M059J (cell line): ENCODE measurements around the gene MLEC. TPM values are rescaled to one million over a fixed set of nuclear protein-coding genes. Genes with fewer than 3 reads are reported as not detected.

Experiments used
- DNase-seq: peaks from one replicate; pipeline ENCODE4 v3.0.0-alpha.2; 2012; ENCODE audit warnings: low read depth
- total RNA-seq: library from RNA; depleted of rRNA; stranded (reverse); fragments of >200 nt; shearing (Covaris generic); gene quantifications from 2 replicates; pipeline ENCODE4 v1.2.3, GENCODE V29; 2014

The MLEC gene
- total RNA-seq, 1 experiment from 2014 or later: 148 TPM

GRCh38 chr12:120692524-120693033, 5.6 kb downstream of the MLEC start:
- peak; percentile 80 for DNase-seq

DNA sequence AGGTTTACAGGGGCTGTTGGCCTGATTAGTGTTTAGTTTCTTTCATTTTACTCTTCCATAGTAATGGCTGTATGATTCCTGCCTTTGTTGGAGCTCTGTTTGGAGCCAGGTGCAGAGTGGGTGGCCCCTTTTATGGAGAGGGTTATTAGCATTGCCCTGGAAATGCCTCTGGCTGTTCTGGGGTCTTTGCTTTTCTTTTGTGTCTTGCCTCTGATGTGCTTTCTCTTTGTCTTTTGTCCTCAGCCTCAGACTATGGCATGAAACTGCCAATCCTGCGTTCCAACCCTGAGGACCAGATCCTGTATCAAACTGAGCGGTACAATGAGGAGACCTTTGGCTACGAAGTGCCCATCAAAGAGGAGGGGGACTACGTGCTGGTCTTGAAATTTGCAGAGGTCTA, 6.9 kb downstream of the MLEC start:
- no peak for DNase-seq

GRCh38 chr12:120696626-120697025, 9.7 kb downstream of the MLEC start:
- DNase-seq: no peak

DNA sequence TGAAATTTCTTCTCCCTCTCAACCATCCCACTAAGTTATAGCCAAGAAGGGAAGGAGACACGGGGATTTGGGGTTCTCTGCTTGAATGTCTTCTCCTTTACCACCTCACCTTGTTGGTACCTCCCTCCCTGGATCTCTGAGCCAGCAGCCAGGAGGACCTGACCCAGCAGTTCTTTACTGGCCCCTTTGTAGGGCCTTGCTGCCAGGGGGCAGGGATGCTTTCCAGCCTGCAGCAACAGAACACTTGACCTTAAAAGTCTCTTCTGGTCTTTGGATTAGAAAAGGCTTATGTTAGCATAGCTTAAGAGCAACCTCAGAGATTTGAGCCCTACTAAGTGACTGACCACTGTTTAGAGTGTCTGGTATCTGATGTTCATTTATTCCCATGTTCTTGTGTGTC, 10.4 kb downstream of the MLEC start:
- no peak for DNase-seq

DNA sequence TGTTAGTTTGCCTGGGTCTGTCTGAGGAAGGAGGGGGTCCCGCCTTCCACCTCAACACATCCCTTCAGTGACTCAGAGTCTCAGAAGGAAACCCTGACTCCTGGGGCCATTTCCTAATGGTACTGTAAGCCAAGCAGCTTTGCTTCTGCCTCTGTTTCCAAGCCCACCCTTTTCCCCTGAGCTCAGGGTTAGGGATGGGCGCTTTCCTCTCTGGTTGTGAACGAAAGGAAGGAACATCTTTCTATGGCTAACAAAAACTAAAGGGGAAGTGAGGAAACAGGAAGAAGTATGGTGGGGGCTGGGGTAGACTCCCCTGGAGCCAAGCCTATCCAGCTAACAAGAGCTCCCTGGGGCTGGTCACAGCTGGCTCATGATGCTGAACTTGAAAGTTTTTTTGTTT, 11.7 kb downstream of the MLEC start:
- DNase-seq: no peak

- DNase-seq: no peak
Measured at GRCh38 chr12:120699553-120699952, 12.6 kb downstream of the MLEC start.

DNA sequence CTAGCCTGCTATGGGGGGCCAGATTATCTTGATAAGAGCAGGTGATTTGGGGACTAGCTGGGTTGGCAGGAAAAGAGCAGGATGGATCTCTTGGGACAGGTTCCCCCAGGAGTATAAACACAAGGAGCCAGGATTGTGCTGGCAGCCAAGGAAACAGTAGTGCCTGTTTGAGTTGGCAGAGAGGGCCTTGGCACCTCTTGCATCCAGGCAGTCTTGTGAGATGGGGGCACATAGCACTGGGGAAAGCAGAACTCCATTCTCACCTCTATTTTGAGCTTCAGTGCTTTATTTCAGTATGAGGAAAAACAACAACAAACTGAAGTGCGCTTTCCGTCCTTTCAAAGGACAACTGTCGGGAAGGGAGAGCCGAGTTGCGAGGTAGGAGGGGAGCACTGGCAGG, 13.9 kb downstream of the MLEC start:
- no peak for DNase-seq

DNA sequence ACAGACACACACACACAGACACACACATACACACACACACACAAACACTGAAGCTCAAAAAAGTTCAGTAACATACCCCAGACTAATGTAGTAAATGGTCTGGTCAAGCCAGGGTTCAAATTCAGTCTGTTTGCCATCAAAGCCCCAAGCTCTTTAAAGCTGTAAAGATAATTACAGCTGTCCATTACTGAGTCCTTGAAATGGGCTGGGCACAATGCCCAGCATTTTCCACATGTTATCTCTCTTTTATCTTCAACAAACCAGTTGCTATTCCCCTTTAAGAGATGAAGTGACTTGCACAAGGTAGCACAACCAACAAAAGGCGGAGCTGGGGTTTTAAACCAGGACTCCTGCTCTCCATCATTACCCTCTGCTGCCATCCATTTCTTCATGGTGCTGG, 15.7 kb downstream of the MLEC start:
- peak; percentile 30 for DNase-seq

DNA sequence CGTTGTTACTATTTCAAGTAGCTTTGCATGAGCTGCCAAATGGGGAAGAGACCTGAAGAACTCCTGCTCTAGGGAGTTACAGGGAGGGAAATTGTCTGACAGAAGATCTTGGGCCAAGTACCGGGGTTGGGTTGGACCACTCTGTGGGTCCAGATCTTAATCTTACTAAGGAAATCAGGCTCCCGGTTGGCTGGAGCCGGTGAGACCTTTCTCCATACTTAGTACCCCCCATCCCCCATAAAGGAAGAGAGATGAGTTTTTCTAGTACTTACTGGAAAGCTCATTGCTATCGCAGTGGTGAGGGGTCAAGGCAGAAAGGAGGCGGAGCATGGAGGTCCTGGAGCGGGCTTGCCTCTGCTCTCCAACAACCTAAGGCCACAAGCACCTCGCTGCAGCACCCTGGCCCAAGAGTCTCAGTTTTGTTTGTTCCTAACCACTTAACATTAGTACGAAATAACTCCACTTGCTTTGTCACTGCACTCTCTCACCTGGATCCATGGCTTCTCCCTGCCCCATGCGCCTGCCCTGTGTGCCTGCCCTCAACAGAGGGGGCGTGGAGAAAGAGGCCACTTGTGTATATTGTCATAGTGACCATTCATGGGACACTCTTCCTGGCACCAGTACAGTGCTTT, 16.5 kb downstream of the MLEC start:
- no peak for DNase-seq

- no peak for DNase-seq
Measured at GRCh38 chr12:120705618-120706017, 18.7 kb downstream of the MLEC start.

- peak; percentile 20 for DNase-seq
Measured at GRCh38 chr12:120706029-120706428, 19.1 kb downstream of the MLEC start.

GRCh38 chr12:120708651-120709050, 21.7 kb downstream of the MLEC start:
- DNase-seq: no peak

GRCh38 chr12:120710031-120710804, 23.3 kb downstream of the MLEC start, which contains the start of gene UNC119B:
Gene UNC119B, plus strand, starts transcription at chr12:120710458. Its CDS starts 17 bp downstream, at chr12:120710475.
- DNase-seq: peak; percentile 59

DNA sequence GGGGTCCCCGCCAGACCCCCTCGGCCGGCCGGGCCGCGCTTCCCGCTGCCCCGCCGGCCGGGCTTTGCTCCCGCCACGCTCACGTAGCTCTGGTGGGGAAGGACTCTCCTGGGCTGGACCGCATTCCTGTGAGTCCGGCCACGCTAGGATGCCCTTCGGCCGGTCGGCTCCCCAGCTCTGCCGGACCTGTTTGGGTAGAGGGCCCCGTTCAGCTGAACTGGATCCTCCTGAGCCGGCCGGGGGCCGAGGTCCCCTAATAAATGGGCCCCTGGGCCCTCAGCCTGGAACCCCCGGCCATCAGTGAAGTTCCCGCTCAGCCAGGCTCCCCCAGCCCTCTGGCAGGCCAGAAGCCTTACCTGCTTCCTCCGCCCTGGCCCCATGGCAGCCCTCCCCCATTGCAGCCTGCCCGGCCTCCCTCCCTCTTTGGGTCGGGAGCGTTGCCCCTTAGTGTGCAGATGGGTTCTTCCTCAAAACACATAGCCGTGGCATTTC, 23.9 kb downstream of the MLEC start:
- peak; percentile 36 for DNase-seq

GRCh38 chr12:120711411-120711810, 24.5 kb downstream of the MLEC start:
- DNase-seq: no peak

DNA sequence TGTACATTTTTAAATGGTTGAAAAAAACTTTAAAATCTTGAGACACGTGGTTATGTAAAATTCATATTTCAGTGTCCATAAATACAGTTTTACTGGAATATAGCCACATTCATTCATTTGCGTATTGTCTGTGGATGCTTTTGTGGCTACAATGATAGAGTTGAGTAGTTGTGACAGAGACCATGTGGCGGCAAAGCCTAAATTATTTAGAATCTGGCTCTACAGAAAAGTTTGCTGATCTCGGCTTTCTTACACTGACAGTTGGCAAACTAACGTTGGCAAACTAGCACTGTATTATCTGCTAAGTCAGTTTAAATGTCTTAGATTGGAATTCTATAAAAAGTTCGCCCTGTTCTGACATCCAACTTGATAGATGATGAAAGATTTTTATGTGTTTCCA, 25.7 kb downstream of the MLEC start:
- no peak for DNase-seq

GRCh38 chr12:120713861-120714482, 27.0 kb downstream of the MLEC start:
- DNase-seq: peak; percentile 81

- DNase-seq: no peak
Measured at GRCh38 chr12:120718055-120718454, 31.1 kb downstream of the MLEC start.

GRCh38 chr12:120719072-120719471, 32.1 kb downstream of the MLEC start:
- DNase-seq: no peak

DNA sequence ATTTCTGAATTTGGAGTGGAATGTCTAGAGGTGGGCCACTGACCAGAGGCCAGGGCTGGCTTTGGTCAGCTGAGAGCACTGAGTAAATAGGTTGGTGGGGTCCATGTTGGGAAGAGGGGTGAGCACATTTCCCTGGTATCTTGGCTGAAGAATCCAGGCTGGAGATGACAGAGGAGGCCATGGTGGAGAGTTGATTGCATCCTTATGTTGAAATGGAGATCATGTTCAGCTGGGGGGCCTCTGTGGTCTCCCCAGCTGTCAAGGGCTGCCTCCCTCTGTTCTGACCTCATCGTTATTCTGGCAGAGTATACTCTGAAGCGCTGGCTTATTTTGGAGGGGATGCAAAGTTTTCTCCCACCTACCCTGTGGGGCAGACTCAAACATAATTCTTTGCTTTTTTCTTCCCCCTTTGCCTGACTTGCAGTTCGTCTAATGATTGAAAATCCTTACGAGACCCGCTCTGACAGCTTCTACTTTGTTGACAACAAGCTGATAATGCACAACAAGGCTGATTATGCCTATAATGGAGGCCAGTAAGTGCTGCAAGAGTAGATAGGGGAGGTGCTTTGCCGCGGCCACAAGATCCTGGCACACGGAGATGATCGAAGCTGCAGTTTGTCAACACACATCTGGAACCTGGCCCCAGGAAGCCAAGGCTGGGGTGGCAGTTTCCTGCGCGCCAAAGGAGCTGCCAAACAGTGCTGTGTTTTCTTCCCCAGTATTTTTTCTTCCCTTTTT, 32.7 kb downstream of the MLEC start:
- no peak for DNase-seq

GRCh38 chr12:120720234-120720986, 33.5 kb downstream of the MLEC start:
- peak; percentile 60 for DNase-seq
